T-helper 1 cell treated with Interleukin-12 subunit alpha and Interleukin-12 subunit beta and Interleukin-4 antibody, amounts not matched to agents 30 ng/mL and 1 ng/mL, for 36 hours (primary cell): Measurements from ENCODE around the gene ZMYND10. TPM values are rescaled to one million over a fixed set of nuclear protein-coding genes. Genes with fewer than 3 reads are reported as not detected.

Experiments used
- intact Hi-C: fragments of 100-400 bp; cut with micrococcal nuclease; formaldehyde crosslinking; loops from one replicate; pipeline ENCODE4 v1.15.1; 2024
- total RNA-seq: library from RNA; stranded (reverse); gene quantifications from 2 replicates; pipeline ENCODE4 v1.2.3, GENCODE V29; 2022

Gene ZMYND10
- total RNA-seq, 1 donor from 2014 or later = 1.2 TPM

- intact Hi-C loops = loop anchor here (5.0 to 10.0 kb wide), 5 partner anchors 437 to 1377 kb away; partner anchors contain the start of genes ARIH2, DAG1, IMPDH2 and NDUFAF3
Measured at GRCh38 chr3:50294492-50295403, 50.8 kb downstream of the ZMYND10 start.

DNA sequence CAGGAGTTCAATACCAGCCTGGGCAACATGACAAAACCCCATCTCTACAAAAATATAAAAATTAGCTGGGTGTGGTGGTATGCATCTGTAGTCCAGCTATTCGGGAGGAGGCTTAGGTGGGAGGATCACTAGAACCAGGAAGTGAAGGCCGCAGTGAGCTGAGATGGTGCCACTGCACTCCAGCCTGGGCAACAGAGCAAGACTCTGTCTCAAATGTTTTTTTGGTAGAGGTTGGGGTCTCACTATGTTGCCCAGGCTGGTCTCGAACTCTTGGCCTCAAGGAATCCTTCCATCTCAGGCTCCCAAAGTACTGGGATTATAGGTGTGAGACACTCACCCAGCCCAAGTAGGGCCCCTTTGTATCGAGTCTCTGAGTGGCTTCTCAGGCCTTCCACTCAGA, 51.4 kb downstream of the ZMYND10 start:
- intact Hi-C loops = loop anchor here (10.0 kb wide), 2 partner anchors 819 to 1269 kb away; partner anchors contain the start of genes DAG1, IMPDH2 and NDUFAF3

- intact Hi-C loops = loop anchor here (10.0 kb wide), 2 partner anchors 818 to 1268 kb away; partner anchors contain the start of genes DAG1, IMPDH2 and NDUFAF3
Measured at GRCh38 chr3:50293079-50293801, 52.3 kb downstream of the ZMYND10 start.

- intact Hi-C loops = loop anchor here (1.0 to 10.0 kb wide), 12 partner anchors 8 to 1268 kb away; partner anchors contain the start of genes DAG1, IMPDH2, NDUFAF3 and TMEM115
Measured at GRCh38 chr3:50292159-50293078, 53.1 kb downstream of the ZMYND10 start, which contains the start of gene IFRD2. TSS of gene IFRD2 (minus strand) at chr3:50292429. CDS start at chr3:50292274, 155 bp downstream.

Other genes starting within 250 kb of the ZMYND10 start
- gene SEMA3F, start 190.4 kb downstream of the ZMYND10 start, total RNA-seq = 0.22 TPM in 1 of 2 replicates, not detected in the other
- not detected in 2 replicates for gene GNAT1, start 154.1 kb downstream of the ZMYND10 start, total RNA-seq
- gene SLC38A3, start 140.5 kb downstream of the ZMYND10 start, total RNA-seq = not detected in 2 replicates
- 451 and 460 TPM in 2 replicates for gene GNAI2, start 109.5 kb downstream of the ZMYND10 start, total RNA-seq
- gene SEMA3B, start 76.6 kb downstream of the ZMYND10 start, total RNA-seq = 1.2 TPM in 2 replicates
- gene LSMEM2, start 66.6 kb downstream of the ZMYND10 start, total RNA-seq = not detected in 2 replicates
- gene IFRD2, start 53.3 kb downstream of the ZMYND10 start, total RNA-seq = 84.6 and 91.1 TPM in 2 replicates
- 12.5 and 15.6 TPM in 2 replicates for gene HYAL3, start 46.3 kb downstream of the ZMYND10 start, total RNA-seq
- 28.3 and 30.8 TPM in 2 replicates for gene NAA80, start 46.3 kb downstream of the ZMYND10 start, total RNA-seq
- 0.29 and 0.32 TPM in 2 replicates for gene HYAL1, start 42.2 kb downstream of the ZMYND10 start, total RNA-seq
- gene HYAL2, start 23.0 kb downstream of the ZMYND10 start, total RNA-seq = 6.5 and 7.9 TPM in 2 replicates
- 23.1 and 25.7 TPM in 2 replicates for gene TUSC2, start 17.5 kb downstream of the ZMYND10 start, total RNA-seq
- 70.3 and 70.4 TPM in 2 replicates for gene RASSF1, start 4.9 kb downstream of the ZMYND10 start, total RNA-seq
- gene NPRL2, start 5.0 kb upstream of the ZMYND10 start, total RNA-seq = 42.3 and 51.8 TPM in 2 replicates
- gene CYB561D2, start 5.1 kb upstream of the ZMYND10 start, total RNA-seq = 44.4 and 45.6 TPM in 2 replicates
- 23.1 and 23.3 TPM in 2 replicates for gene TMEM115, start 13.8 kb upstream of the ZMYND10 start, total RNA-seq
- 1.7 and 1.8 TPM in 2 replicates for gene CACNA2D2, start 157.9 kb upstream of the ZMYND10 start, total RNA-seq
- 52.9 and 54.2 TPM in 2 replicates for gene C3orf18, start 222.0 kb upstream of the ZMYND10 start, total RNA-seq
- 56.3 and 59.4 TPM in 2 replicates for gene HEMK1, start 223.8 kb upstream of the ZMYND10 start, total RNA-seq